ENCODE data around the gene MTHFD2. TPM values are rescaled to one million over a fixed set of nuclear protein-coding genes. Genes with fewer than 3 reads are reported as not detected.
"Not testable (repeated sequence)": the region's sequence is repeated elsewhere in the genome, so short reads cannot be mapped to it uniquely, and the experiment has no call there.

Gene MTHFD2
- polyA plus RNA-seq, 5 donors = 13.1 to 17.7 (median 15.9) TPM

DNA sequence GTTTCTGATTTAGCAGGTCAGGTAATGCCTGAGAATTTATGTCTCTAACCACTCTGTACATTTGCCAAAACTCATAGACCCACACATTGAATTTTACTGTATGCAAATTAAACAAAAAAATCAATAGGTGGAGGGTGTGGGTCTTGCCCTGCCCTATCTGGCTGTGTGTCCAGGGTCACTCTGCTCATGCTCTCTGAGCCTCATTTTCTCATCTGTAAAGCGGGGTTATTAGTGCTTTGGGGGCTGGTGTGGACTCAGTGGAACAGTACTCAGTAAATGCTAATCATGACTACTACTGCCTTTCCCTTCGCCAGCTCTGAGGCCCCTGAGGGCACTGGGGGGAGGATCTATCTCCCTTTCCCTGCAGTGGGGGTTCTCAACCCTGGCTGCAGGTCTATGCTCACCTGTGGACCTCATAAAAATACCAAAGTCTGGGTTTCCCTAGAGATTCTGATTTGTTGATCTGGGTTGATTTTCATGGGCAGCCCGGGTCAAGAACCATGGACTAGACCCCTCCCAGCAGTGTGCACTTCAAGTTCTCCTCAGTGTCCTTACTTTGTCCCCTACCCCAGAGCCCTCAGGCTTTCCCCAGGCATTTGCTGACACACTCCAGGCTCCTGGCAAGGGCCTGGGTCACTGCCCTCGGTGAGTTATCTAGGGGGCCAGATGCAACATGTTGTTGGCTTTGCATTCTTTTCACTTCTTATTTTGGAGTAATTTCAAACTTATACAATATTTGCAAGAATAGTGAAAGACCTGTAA lies 27.5 kb downstream of the MTHFD2 start:
- DNase-seq = no peak

DNA sequence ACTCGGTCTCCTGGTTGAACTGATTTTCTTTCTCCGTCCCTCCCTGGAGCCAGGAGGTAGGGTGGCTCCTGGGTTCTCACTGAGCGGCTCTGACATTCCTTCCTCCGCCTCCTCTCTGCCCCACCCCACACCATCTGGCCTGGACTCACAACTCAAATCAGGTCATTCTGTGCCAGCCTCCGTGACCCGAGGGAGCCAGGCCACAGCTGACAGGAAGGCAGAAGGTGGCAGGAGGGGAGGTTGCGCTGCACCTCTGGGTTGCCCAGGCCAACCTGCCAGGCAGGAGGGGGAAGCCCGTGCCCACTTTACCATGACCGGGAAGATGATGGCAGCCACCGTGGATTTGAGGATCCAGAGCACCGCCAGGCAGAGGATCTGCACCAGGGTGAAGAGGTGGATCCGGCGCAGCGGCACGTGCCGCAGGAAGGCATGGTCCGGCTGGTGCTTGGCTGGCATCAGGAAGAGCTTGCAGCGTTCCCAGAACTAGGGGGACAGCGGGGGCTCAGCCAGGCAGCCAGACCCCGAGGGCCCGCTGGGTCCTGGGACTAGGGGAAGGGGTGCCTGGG lies 28.3 kb downstream of the MTHFD2 start:
- DNase-seq = no peak

DNA sequence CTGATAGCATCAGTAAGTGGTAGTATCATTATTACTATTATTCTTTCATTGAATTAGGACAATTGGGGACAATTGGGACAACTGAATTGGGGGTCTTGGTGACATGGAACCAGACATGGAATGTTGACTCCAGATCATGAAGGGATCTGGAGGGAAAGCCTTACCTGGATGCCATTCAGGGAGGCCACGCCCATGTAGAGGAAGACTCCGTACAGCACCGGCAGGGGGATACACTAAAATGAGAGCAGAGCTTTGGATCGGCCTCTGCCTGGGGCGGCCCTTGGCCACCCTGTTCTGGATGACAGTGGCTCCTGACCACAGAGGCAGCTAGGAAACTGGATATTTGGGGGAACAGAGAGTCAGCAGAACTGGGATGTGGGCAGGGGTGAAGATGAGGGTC lies 29.2 kb downstream of the MTHFD2 start:
- no peak for DNase-seq

DNA sequence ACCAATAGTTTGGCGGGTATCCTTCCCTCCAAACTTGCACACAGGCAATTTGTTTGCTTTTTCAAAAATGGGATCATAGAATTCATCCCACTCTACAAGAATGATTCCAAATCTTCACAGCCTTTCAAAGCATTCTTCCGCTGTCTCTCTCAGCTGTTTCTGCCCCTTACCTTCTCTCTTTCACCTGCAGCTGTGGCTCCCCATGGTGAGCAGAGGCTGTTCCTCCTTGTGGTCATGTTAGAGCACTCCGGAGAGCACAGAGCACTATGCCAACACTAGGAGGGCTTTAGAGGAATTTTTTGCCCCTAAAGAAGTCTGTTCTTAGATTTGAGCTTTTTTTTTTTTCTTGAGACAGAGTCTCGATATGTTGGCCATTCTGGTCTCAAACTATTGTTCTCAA lies 30.4 kb downstream of the MTHFD2 start:
- no peak for DNase-seq

DNA sequence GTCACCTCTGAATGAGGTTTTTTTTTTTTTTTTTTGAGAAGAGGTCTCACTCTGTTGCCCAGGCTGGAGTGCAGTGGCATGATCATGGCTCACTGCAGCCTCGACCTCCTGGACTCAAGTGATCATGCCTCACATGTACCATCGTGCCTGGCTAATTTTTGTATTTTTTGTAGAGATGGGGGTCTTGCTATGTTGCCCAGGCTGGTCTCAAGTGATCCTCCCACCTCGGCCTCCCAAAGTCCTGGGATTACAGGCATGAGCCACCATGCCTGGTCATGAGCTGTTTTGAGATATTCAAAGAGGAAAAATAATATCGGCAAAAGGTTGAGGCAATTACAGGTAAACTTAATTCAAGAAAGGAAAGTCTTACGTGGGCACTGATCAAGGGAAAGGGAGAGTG lies 31.4 kb downstream of the MTHFD2 start:
- DNase-seq = not testable (repeated sequence)

DNA sequence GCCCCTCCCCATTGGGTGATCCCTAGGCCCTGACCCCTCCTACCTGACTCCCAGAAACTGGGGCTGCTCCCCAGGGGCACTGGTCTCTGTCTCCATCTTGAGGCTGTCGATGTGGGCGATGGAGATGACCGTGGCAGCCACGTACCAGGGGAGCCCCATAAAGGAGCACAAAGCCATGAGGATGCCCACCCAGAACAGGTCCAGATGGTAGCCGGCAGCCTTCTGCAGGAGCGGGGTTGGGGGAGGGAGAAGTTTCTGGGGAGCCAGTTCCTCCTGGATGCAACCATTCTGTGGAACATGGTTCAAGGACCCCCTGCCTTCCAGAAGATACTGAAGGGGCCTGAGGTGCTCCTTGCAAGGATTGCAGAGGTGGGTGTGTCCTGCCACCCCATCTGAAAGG lies 34.0 kb downstream of the MTHFD2 start:
- DNase-seq = no peak

DNA sequence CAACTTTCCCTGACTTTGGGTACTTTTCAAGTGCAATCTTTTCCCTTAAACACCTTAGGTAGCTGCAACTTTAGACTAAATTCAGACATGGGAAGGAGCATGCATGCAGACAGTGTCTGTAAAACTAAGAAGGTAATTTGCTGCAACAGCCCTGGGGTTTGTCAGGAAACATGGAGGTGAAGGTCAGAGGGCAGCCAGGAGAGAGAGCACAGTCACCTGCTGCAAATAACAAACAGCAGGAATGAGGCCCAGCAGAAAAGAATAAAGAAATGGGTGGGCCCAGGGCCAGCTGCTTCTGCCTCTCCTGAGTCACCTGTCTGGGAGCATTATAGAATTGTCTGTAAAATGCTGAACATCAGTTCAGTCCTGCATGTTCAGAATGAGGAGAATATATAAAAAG lies 35.2 kb downstream of the MTHFD2 start:
- DNase-seq = no peak

DNA sequence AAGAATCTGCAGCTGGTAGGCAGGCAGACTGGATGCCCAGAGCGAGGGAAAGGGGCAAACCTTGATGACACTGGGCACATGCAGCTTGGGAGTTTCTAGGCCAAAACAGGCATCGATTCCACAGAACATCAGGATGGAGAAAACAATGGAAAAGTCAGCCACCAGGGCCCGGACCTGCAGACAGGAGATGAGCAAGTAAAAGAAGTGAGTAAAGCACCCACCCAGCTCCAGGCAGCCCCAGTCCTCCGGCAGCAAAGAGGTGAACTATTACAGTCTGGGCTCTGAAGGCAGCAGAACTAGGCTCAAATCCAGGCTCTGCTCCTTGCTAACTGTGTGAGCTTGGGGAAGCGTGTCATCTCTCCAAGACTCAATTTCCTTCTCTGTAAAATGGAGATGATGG lies 36.6 kb downstream of the MTHFD2 start:
- no peak for DNase-seq

DNA sequence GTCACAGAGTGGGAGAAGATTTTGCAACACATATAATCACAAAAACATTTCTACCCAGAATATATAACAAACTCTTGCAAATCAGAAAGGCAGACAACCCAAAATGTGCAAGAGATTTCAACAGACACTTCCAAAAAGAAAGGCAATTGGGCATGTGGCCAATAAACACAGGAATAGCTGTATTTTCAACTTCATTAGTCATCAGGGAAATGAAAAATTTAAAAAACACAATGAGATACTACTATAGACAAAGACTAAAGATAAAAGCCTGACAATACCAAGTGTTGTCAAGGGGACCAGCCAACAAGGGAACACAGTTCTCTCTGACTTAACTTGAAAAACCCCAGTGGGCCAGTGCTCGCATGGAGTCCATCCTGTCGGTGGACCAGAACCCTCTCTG lies 40.5 kb downstream of the MTHFD2 start:
- DNase-seq = no peak

DNA sequence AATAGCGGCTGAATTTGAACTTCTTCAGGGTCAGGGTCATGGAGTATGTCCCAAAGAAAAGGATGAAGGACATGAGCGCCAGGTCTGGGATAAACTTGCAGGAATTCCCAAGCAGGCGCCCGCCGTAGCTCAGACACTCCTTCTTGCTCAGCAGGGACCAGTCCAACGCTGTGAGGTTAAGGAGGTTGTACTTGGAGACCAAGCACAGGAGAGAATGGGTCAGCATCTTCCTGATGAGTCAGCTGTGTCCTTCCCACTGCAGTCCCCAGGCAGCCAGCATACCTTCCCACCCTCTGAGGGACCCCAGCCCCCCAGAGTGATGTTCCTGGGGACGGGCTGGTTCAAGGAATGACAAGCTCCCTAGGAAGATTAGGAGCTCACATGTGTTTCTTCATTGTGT lies 40.9 kb downstream of the MTHFD2 start:
- DNase-seq = no peak

DNA sequence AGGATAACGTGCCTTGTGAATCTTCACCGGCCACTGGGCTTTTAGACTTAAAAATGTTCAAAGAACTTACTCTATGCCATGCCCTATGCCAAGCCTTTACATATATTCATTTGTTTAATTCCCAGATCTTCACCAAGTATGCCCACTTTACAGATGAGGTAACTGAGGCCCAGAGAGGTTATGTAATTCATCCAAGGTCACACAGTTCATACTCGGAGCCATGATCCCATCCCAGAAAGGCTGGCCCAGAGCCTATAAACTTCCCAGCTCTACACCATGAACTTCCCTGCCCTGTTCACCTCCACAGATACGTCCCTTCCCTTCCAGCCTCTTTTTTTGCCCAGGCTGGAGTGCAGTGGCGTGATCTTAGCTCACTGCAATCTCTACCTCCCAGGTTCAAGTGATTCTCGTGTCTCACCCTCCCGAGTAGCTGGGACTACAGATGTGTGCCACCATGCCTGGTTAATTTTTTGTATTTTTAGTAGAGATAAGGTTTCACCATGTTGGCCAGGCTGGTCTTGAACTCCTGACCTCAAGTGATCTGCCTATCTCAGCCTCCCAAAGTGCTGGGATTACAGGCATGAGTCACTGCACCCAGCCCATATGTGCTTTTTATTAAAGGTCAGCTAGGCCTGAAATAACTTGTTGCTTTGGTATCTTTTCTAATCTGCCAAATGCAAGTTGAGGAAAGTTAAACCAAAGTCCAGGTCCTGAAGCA lies 44.1 kb downstream of the MTHFD2 start:
- no peak for DNase-seq

DNA sequence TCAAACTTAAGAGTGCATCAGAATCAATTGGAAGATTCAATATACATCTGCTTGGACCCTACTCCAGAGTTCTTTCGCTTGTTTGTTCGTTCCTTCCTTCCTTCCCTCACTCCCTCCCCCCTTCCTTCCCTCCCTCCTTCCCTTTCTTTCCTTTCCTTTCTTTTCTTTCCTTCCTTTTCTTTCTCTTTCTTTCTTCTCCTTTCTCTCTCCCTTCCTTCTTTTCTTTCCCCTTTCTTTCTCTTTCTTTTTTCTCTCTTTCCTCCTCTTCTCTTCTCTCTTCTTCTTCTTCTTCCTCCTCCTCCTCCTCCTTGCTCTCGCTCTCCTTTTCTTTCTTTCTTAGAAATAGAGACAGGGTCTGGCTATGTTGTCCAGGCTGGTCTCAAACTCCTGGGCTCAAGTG lies 45.9 kb downstream of the MTHFD2 start:
- DNase-seq = no peak

DNA sequence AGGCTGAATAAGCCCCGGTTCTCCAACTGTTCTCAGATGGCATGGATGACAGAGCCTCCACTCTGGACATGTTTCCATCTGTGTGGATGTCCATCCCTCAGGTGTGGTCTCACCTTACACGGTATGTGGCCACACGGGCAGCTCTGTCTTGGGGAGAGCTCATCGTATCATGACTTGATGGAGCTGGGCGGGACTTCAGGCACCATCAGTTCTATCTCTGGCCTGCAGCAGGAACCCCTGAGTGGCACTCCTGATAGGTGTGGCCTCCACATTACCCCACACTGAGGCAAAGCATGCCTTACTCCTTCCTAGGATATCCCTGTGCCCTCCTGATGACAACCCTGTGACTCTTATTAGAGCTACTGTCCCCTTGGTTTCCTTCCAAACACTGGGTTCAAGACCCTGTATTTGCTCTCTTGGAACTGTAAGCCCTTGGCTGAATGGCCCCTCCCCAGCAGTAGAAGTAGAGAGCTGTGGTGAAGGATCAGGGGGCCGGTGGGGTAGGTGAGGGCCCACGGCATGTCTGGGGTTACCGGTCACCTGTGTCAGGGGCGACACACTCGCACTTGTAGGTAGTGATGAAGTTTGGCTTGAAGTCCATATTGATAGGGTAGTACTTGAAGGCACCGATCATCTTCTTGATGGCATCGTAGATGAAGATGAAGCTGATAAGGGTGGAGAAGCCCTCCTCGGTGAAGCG lies 48.2 kb downstream of the MTHFD2 start:
- no peak for DNase-seq

DNA sequence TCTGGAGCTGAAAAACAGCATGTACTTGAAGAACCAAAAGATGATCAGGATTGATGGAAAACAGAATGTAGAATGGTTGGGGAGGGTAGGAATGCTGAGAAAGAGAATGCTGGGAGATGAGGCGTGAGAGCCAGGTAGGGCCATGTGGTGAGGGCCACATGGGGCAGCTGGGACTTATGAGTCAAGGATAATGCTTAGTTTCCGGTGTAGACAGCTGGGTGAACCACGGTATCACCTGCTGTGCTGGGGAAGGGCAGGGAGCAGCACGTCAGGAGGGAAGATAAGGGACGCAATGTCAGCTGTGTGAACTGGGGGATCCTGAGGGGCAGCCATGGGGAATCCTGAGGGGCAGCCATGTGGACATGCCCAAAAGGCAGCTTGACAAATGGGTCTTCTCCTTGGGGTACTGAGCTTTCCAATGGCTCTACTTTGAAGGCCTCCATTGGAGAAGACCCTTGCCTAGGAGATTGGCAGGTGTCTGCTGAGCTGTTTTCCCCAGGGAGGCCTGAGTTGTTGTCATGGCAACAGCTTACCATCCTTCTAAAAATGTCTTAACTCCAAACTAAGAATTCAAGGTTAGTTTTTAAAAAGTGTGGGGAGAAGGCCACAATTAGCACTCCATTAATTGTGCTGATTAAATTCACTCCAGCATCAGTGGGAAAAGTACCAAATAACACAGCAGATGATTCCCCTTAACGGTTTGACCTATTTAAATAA lies 51.1 kb downstream of the MTHFD2 start:
- no peak for DNase-seq

DNA sequence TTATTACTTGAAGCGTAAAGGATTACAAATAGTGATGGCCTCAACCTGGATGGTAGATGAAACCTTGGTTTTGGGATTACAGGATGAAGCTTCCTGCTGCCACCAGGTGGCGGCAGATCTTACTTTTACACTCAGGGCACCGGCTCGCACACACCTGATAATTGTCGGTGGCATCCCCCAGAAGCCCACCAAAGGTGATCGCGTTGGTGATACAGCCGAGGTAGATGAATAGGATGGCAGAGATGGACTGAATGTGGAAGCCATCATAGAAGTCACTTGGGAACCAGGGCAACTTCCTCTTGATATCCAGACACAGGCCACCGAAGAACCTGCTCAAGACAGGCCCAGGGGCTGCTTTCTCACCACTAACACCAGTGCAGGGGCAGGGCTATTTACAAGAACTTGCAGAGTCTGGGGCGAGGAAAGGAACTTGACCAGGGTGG lies 51.8 kb downstream of the MTHFD2 start:
- peak; percentile 27 to 29 for DNase-seq

DNA sequence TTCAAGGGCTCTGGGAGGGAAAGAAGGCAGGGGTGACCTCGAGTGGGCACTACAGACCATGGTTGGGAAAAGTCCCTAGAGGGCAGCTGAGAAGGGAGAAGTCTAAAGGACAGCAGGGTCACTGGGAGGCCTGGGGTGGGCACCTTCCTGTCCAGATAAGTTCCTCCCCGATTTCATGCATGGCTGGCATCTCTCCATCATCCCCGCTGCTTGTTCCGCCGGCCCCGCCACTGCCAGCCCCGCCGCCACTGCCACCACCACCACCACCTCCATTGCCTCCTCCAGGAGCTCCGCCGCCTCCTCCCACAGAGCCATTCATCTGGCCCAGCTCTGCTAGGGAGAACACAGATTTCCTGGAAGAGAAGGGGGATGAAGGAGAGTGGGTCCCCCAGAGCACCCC lies 53.6 kb downstream of the MTHFD2 start:
- DNase-seq = no peak

DNA sequence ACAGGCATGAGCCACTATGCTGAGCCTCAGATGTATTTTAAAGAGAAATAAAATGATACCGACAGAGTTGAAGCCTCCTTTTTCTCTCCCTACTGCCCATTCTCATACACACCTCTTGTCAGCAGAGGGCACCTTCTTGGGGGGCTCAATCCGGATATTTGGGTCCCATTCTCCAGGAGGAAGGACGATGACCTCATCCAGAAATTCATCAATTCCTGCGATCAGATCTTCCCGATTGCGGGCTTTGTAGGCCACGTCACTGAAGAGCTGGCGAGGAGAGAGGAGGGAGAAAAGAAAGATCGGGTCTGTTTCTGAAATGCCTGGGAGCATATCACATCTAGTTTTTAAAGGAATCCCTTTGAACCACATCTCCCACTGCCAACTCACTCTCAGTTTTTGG lies 54.4 kb downstream of the MTHFD2 start:
- no peak for DNase-seq

DNA sequence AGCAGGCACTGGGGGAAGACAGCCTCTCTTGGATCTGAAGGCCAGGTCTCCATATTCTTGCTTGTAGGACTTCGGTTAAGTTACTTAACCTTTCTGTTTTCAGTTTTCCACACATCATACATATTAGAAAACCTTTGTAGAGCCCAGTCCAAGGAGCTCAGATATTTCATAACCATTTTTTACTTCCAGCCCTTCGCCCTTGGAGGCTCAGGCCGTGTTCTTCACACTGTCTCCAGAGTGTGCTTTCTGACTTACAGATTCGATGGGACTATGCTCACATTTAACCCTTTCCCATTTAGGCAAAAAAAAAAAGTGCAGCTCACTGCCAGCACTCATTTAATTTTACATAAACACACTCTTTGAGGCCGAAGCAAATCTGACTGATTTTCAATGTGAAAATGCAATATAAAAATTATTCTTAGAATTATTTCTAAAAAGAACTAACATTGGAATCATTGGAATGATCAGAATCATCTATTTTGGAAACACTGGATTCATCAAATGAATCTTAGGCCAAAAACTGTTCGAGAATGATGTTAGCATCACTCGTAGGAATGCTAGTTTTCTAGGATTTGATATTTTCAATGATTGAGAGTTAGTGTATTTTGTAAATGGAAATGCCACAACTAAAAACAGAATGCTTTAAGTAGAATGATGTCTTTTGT lies 55.0 kb downstream of the MTHFD2 start:
- DNase-seq = no peak

DNA sequence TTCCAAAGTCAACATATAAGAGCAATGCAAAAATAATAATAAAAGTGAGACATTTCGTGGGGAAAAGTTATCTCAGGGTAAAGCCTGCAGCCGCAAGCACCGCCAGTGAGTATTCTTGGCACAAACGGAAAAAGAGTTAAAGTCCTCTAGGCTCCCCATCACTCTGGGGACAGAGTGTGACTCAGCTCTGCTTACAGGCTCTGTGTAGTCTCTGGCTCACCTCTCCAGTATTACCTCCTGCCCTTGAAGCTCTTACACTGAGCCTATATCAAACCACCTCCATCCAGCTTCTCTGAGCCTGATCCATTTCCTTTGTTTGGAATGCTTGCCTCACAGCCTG lies 55.5 kb downstream of the MTHFD2 start:
- DNase-seq = no peak

DNA sequence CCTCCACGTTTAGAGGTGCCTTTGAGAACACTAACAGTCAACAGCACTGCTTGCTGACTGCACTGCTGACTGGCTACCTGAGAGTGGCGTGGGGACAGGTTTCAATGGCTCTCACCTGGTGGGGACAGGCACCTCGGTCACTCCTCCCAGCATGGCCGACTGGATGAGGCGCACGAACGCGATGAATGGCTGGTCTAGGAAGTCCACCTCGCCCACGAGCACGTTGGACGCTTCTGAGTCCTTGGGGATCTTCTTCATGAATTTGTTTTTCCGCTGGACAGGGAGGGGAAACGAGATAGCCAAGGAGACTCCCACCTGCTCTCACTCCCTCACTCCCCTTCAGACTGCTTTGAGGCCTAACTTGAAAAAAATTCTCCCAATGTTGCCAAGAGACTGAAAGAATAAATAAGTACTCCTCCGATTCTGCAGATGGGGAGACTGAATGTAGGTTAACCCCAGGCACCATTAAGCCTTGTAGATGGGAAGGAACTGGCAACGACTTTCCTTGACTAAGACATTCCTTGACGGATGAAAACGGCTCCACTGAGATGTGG lies 57.3 kb downstream of the MTHFD2 start:
- DNase-seq = no peak

DNA sequence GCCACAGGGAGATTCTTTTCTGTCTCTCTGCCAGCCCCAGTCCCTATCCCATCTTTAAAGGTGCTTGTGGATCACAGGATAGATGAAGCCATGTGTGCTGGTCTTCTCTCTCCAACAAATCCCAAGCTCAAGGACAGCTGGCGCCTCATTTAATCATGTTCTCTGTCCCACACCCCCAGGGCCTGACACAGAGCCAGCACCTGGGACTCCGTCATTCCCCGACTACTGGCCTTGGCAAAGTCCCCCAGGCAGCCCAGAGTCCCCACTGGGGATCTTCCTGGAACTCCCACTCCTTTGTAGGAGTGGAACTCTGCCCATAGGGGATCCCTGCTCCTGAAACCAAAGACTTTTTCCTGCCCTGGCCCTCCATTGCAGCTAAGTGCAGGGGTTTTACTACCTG lies 60.8 kb downstream of the MTHFD2 start:
- DNase-seq = no peak
